ENCODE results near the gene PPP1R3C.

- no peak for TF ChIP-seq CTCF (IDR thresholded peaks at IDR 0.05)
- TF ChIP-seq POLR2A (IDR thresholded peaks at IDR 0.05): no peak
Observed at GRCh38 chr10:91579329-91579985, 53.4 kb downstream of the PPP1R3C start.
